PC-3 (cell line): ENCODE measurements around the gene LAMC2. TPM values are rescaled to one million over a fixed set of nuclear protein-coding genes. Genes with fewer than 3 reads are reported as not detected.

ENCODE experiments used
- ATAC-seq: fragments of 200-7000 bp; cut with Tn5 transposase; 2 replicates; pipeline ENCODE4 v1.9.1; 2020; ENCODE audit warnings: mild to moderate bottlenecking, moderate library complexity
- BruUV-seq: library from RNA; stranded (reverse); fragments of 400-500 nt; replicated peaks from 2 replicates; lab custom pipeline; 2021; lab: Mats Ljungman, UMichigan
- CTCF ChIA-PET: fragments of 300-600 bp; sonication (Branson Sonifier 250); formaldehyde crosslinking; loops from one replicate; lab custom pipeline; 2022; ENCODE audit warnings: antibody characterized with exemption; lab: Charles Lee
- POLR2A ChIA-PET: fragments of 300-600 bp; sonication (Branson Sonifier 250); formaldehyde crosslinking; loops from one replicate; lab custom pipeline; 2022; ENCODE audit warnings: antibody characterized with exemption; ENCODE audit not compliant: unreplicated experiment; lab: Charles Lee
- DNase-seq: peaks from one replicate; pipeline ENCODE4 v3.0.0-alpha.2; 2015
- H2AFZ ChIP-seq: fragments of 300-600 bp; sonication (generic); 2 replicates; pipeline ENCODE4 v1.6.0; 2016; ENCODE audit warnings: antibody characterized with exemption, low read length
- H3F3A ChIP-seq: fragments of 300-600 bp; sonication (generic); one replicate; pipeline ENCODE4 v1.6.0; 2017; ENCODE audit warnings: antibody characterized with exemption, low read length, control low read depth, mild to moderate bottlenecking; ENCODE audit not compliant: unreplicated experiment
- H3K27ac ChIP-seq: fragments of 300-600 bp; sonication (generic); 2 replicates; pipeline ENCODE4 v1.5.1; 2016; ENCODE audit warnings: mild to moderate bottlenecking, low read length
- H3K27me3 ChIP-seq: fragments of 300-600 bp; sonication (generic); 2 replicates; pipeline ENCODE4 v1.6.1; 2016; ENCODE audit warnings: low read length, mixed read lengths
- H3K36me3 ChIP-seq: fragments of 300-600 bp; sonication (generic); 2 replicates; pipeline ENCODE4 v1.6.1; 2016; ENCODE audit warnings: low read depth, mixed run types, low read length, mixed read lengths
- H3K4me1 ChIP-seq: fragments of 300-600 bp; sonication (generic); 2 replicates; pipeline ENCODE4 v1.5.1; 2016; ENCODE audit warnings: low read length; ENCODE audit not compliant: insufficient read depth
- H3K4me2 ChIP-seq: fragments of 300-600 bp; sonication (generic); 2 replicates; pipeline ENCODE4 v1.6.0; 2016; ENCODE audit warnings: low read length
- H3K4me3 ChIP-seq: fragments of 300-600 bp; sonication (generic); 2 replicates; pipeline ENCODE4 v1.5.1; 2016; ENCODE audit warnings: mild to moderate bottlenecking, low read length, mixed read lengths
- H3K79me2 ChIP-seq: fragments of 300-600 bp; sonication (generic); 2 replicates; pipeline ENCODE4 v1.6.1; 2017; ENCODE audit warnings: low read length, mixed read lengths
- H3K9ac ChIP-seq: fragments of 300-600 bp; sonication (generic); 2 replicates; pipeline ENCODE4 v1.6.0; 2016; ENCODE audit warnings: mild to moderate bottlenecking, low read length
- H3K9me2 ChIP-seq: fragments of 300-600 bp; sonication (generic); replicated peaks from 2 replicates; pipeline ENCODE4 v1.6.1; 2016; ENCODE audit warnings: mixed run types, low read length, mixed read lengths
- H3K9me3 ChIP-seq: fragments of 300-600 bp; sonication (generic); 2 replicates; pipeline ENCODE4 v1.6.1; 2016; ENCODE audit warnings: low read length, mixed read lengths
- H4K20me1 ChIP-seq: fragments of 300-600 bp; sonication (generic); 2 replicates; pipeline ENCODE4 v1.6.1; 2016; ENCODE audit warnings: low read length, mixed read lengths
- EZH2 ChIP-seq: fragments of 300-600 bp; sonication (generic); IDR thresholded peaks from one replicate; pipeline ENCODE4 v1.6.1; 2017; ENCODE audit warnings: antibody characterized with exemption, mild to moderate bottlenecking, low read length; ENCODE audit not compliant: unreplicated experiment
- EZH2phosphoT487 ChIP-seq: fragments of 300-600 bp; sonication (generic); IDR thresholded peaks from 2 replicates; pipeline ENCODE4 v1.6.1; 2018; ENCODE audit warnings: mild to moderate bottlenecking, antibody characterized with exemption, low read length, borderline replicate concordance
- intact Hi-C: fragments of 100-400 bp; cut with micrococcal nuclease; formaldehyde crosslinking; loops from 2 replicates; pipeline ENCODE4 v1.9.0; 2023
- total RNA-seq: library from RNA; depleted of rRNA; stranded (reverse); fragments of >200 nt; gene quantifications from 2 replicates; pipeline ENCODE4 v1.2.3, GENCODE V29; 2014
- TF ChIP-seq, protein P1 (sequence below): fragments of 300-600 bp; sonication (generic); conservative IDR thresholded peaks from 2 replicates; pipeline ENCODE4 v1.5.1; 2017; ENCODE audit warnings: antibody characterized with exemption, low read depth, mild to moderate bottlenecking, low read length

The LAMC2 gene
- total RNA-seq, 1 experiment from 2014 or later, result 105 TPM

DNA sequence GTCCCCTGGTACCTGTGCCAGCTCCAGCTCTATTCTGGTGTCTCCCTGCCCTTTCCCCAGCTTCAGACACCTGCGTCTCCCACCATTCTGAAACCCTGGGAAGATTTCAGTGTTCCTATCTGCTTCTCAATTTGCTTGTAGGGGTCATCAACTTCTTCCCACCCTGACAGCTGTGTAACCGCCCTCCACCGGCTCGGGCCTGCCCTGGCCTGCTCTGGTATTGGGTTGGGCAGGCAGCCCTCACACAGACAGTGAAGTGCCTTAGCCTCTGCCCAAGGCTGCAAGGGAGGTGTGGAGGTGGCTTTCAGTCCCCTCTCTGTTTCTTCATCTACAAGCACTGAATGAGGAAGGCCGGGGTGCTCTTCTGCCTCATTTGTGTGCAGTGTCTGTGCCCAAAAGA is 97.2 kb downstream of the LAMC2 start:
- intact Hi-C loops, result no loop called here
- ATAC-seq, result no peak
- Histone ChIP-seq H3K9me2 (no peaks in the 10 kb centered on the region), H3K9ac (no peak overlapping the region), H3K79me2 (no peaks in the 10 kb centered on the region), H3F3A (no peaks in the 10 kb centered on the region), H3K27me3 (no peaks in the 10 kb centered on the region), H3K4me1 (peaks cover 26% of the 10 kb centered on the region), H2AFZ (no peak overlapping the region), H3K9me3 (no peaks in the 10 kb centered on the region), H3K36me3 (no peaks in the 10 kb centered on the region), H3K4me2 (no peak overlapping the region), H3K27ac (no peak overlapping the region), H4K20me1 (no peaks in the 10 kb centered on the region), H3K4me3 (no peak overlapping the region)
- no TSS peak for BruUV-seq
- ChIA-PET POLR2A (no interaction called here), CTCF (no interaction called here)
- TF ChIP-seq, protein P1, sequence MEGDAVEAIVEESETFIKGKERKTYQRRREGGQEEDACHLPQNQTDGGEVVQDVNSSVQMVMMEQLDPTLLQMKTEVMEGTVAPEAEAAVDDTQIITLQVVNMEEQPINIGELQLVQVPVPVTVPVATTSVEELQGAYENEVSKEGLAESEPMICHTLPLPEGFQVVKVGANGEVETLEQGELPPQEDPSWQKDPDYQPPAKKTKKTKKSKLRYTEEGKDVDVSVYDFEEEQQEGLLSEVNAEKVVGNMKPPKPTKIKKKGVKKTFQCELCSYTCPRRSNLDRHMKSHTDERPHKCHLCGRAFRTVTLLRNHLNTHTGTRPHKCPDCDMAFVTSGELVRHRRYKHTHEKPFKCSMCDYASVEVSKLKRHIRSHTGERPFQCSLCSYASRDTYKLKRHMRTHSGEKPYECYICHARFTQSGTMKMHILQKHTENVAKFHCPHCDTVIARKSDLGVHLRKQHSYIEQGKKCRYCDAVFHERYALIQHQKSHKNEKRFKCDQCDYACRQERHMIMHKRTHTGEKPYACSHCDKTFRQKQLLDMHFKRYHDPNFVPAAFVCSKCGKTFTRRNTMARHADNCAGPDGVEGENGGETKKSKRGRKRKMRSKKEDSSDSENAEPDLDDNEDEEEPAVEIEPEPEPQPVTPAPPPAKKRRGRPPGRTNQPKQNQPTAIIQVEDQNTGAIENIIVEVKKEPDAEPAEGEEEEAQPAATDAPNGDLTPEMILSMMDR, result no peak
- TF ChIP-seq EZH2phosphoT487, result no peak
- TF ChIP-seq EZH2, result no peak
- DNase-seq, result no peak

DNA sequence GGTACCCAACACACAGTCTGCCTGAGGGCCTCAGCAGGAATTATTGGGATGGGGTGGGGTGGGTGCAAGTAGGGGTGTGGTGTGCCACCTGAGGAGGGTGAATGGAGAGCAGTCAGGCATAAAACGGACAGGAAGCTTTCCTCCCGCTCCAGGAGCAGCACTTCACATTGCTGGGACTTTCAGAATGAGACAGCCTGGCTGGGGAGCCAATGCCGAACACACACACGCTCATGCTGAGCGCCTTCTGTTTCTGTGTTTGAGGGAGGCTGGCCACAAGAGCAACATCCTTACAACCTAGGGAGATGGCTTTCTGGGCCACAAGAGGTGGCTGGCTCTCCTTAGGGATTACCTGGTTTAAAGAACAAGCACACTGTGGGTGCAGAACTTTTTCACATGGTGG is 98.0 kb downstream of the LAMC2 start:
- ChIA-PET CTCF (no interaction called here), POLR2A (no interaction called here)
- Histone ChIP-seq H4K20me1 (no peaks in the 10 kb centered on the region), H3K4me3 (no peak overlapping the region), H3K36me3 (no peaks in the 10 kb centered on the region), H3K4me1 (peaks cover 18% of the 10 kb centered on the region), H3K27ac (no peak overlapping the region), H2AFZ (no peak overlapping the region), H3K79me2 (no peaks in the 10 kb centered on the region), H3K27me3 (no peaks in the 10 kb centered on the region), H3K9me2 (no peaks in the 10 kb centered on the region), H3F3A (no peaks in the 10 kb centered on the region), H3K9ac (no peak overlapping the region), H3K9me3 (no peaks in the 10 kb centered on the region), H3K4me2 (no peak overlapping the region)
- intact Hi-C loops, result no loop called here
- TF ChIP-seq, protein P1, result no peak
- TF ChIP-seq EZH2 (no peak), EZH2phosphoT487 (no peak)
- ATAC-seq, result no peak
- BruUV-seq, result no TSS peak
- DNase-seq, result no peak

DNA sequence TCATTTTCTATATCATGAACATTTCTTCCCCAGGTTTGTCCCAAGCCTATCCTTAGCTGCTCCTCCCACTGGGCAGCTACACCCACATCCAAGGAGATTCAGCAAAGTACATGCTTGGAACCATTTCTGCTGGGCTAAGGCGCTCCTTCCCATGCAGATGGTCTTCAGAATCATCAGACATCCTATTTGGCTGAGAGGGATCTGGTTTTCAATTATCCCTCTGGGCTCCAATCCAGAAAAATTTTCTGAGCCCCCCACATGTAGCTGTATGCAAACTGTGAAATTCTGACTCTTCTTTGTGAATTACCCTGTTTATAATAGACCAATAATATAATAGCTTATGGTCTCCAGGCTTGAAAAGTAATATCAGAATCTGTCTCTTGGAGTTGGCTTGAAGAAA is 99.2 kb downstream of the LAMC2 start:
- Histone ChIP-seq H3K4me1 (peaks cover 6% of the 10 kb centered on the region; the same call in 1 of the 2 replicates), H3K4me3 (no peak overlapping the region), H3K9me2 (no peaks in the 10 kb centered on the region), H3K9ac (no peak overlapping the region), H3K36me3 (no peaks in the 10 kb centered on the region), H3K27me3 (no peaks in the 10 kb centered on the region), H3F3A (no peaks in the 10 kb centered on the region), H3K9me3 (no peaks in the 10 kb centered on the region), H3K79me2 (no peaks in the 10 kb centered on the region), H2AFZ (no peak overlapping the region), H4K20me1 (no peaks in the 10 kb centered on the region), H3K4me2 (no peak overlapping the region), H3K27ac (no peak overlapping the region)
- intact Hi-C loops, result no loop called here
- TF ChIP-seq EZH2phosphoT487 (no peak), EZH2 (no peak)
- TF ChIP-seq, protein P1, result no peak
- DNase-seq (no peak), ATAC-seq (no peak)
- POLR2A ChIA-PET, result no interaction called here
- CTCF ChIA-PET, result no interaction called here
- BruUV-seq, result no TSS peak
